Astrocyte (in vitro differentiated cells and primary cell): ENCODE data around the gene BAZ1B.

Experiments
- EZH2 ChIP-seq: IDR thresholded peaks from 2 replicates; pipeline ENCODE4 v1.6.1; 2012; ENCODE audit warnings: mild to moderate bottlenecking, low read length, inconsistent platforms; ENCODE audit not compliant: insufficient read depth
- TF ChIP-seq, protein P1 (sequence below): IDR thresholded peaks from 2 replicates; pipeline ENCODE4 v1.5.1; 2011; ENCODE audit warnings: low read depth, mild to moderate bottlenecking, inconsistent platforms, low read length, moderate library complexity; ENCODE audit not compliant: insufficient read depth

DNA sequence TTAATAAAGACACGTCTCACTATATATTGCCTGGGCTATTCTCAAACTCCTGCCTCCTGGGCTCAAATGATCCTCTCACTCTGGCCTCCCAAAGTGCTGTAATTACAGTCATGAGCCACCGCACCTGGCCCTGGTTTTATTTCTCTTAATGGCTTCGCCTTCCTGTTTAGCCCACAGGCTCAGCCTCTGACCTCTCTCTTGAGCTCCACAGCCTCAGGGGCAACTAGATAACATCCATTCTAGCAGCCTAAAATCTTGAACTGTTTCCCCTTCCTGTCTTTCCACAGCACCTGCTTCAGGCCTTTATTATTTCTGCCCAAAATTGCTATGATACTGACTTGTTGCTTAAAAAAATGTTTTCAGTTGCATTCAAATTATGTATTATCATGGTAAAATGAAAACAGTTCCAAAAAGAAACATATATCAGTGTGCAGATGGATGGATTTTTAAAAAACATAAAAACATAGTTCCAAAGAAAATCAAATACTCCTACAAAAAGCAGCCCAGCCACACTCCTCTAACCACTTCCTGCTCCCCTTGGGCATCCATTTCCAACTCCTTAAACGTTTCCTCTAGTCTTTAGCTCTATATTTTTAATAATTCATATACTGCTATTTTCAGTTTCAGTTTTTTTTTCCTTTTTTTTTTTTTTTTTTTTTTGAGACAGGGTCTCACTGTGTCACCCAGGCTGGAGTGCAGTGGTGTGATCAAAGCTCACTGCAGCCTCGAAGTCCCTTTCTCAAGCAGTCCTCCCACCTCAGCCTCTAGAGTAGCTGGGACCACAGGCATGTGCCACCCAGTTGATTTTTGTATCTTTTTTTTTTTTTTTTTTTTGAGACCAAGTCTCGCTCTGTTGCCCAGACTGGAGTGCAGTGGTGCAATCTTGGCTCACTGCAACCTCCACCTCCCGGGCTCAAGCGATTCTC lies 5.1 kb upstream of the BAZ1B start:
- TF ChIP-seq EZH2, result no peak
- TF ChIP-seq, protein P1, sequence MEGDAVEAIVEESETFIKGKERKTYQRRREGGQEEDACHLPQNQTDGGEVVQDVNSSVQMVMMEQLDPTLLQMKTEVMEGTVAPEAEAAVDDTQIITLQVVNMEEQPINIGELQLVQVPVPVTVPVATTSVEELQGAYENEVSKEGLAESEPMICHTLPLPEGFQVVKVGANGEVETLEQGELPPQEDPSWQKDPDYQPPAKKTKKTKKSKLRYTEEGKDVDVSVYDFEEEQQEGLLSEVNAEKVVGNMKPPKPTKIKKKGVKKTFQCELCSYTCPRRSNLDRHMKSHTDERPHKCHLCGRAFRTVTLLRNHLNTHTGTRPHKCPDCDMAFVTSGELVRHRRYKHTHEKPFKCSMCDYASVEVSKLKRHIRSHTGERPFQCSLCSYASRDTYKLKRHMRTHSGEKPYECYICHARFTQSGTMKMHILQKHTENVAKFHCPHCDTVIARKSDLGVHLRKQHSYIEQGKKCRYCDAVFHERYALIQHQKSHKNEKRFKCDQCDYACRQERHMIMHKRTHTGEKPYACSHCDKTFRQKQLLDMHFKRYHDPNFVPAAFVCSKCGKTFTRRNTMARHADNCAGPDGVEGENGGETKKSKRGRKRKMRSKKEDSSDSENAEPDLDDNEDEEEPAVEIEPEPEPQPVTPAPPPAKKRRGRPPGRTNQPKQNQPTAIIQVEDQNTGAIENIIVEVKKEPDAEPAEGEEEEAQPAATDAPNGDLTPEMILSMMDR, result no peak
